Neural progenitor cell (in vitro differentiated cells): Measurements from ENCODE around the gene POFUT2.

ENCODE experiments used
- CTCF ChIP-seq: fragments of 200-600 bp; sonication (generic); IDR thresholded peaks from 2 replicates; pipeline ENCODE4 v1.5.1; 2017; ENCODE audit warnings: antibody characterized with exemption, mild to moderate bottlenecking
- EZH2 ChIP-seq: fragments of 200-600 bp; sonication (generic); IDR thresholded peaks from 2 replicates; pipeline ENCODE4 v1.6.1; 2017; ENCODE audit warnings: antibody characterized with exemption, mild to moderate bottlenecking, moderate library complexity
- EZH2phosphoT487 ChIP-seq: fragments of 200-600 bp; sonication (generic); IDR thresholded peaks from 2 replicates; pipeline ENCODE4 v1.6.1; 2017; ENCODE audit warnings: antibody characterized with exemption

GRCh38 chr21:45251635-45252447, 35.9 kb downstream of the POFUT2 start:
- TF ChIP-seq CTCF (no peak), EZH2 (no peak), EZH2phosphoT487 (no peak)
